WTC11 (cell line): ENCODE data around the gene FAM89B. TPM values are rescaled to one million over a fixed set of nuclear protein-coding genes. Genes with fewer than 3 reads are reported as not detected.

Experiments used
- ATF3 ChIP-seq: sonication (generic); formaldehyde crosslinking; conservative IDR thresholded peaks from 2 replicates; pipeline ENCODE4 v1.8.1; 2022; ENCODE audit warnings: mild to moderate bottlenecking, missing genetic modification reagents
- ATF6 ChIP-seq: sonication (generic); formaldehyde crosslinking; IDR thresholded peaks from 2 replicates; pipeline ENCODE4 v1.8.1; 2023; ENCODE audit warnings: mild to moderate bottlenecking, missing genetic modification reagents
- CREB1 ChIP-seq: sonication (generic); formaldehyde crosslinking; IDR thresholded peaks from 2 replicates; pipeline ENCODE4 v1.8.0; 2023; ENCODE audit warnings: mild to moderate bottlenecking, missing genetic modification reagents
- EMX1 ChIP-seq: fragments of 250-450 bp; sonication (Bioruptor Pico); IDR thresholded peaks from 2 replicates; pipeline ENCODE4 v1.8.0; 2021; ENCODE audit warnings: mild to moderate bottlenecking
- ETV6 ChIP-seq: sonication (generic); formaldehyde crosslinking; IDR thresholded peaks from 2 replicates; pipeline ENCODE4 v1.8.1; 2022; ENCODE audit warnings: mild to moderate bottlenecking, missing genetic modification reagents
- FOXJ3 ChIP-seq: sonication (generic); formaldehyde crosslinking; IDR thresholded peaks from 2 replicates; pipeline ENCODE4 v1.9.0; 2021; ENCODE audit warnings: missing genetic modification reagents, mild to moderate bottlenecking, borderline replicate concordance
- GRHL2 ChIP-seq: fragments of 250-450 bp; sonication (Bioruptor Pico); IDR thresholded peaks from 2 replicates; pipeline ENCODE4 v1.8.0; 2022; ENCODE audit warnings: mild to moderate bottlenecking, moderate library complexity; ENCODE audit not compliant: insufficient replicate concordance, severe bottlenecking
- KAT7 ChIP-seq: sonication (generic); formaldehyde crosslinking; IDR thresholded peaks from 2 replicates; pipeline ENCODE4 v1.8.1; 2023; ENCODE audit warnings: missing genetic modification reagents, mild to moderate bottlenecking, borderline replicate concordance
- NR3C1 ChIP-seq: sonication (generic); formaldehyde crosslinking; conservative IDR thresholded peaks from 2 replicates; pipeline ENCODE4 v1.8.1; 2023; ENCODE audit warnings: low read depth, mild to moderate bottlenecking, missing genetic modification reagents
- OVOL2 ChIP-seq: fragments of 250-450 bp; sonication (Bioruptor Pico); IDR thresholded peaks from 2 replicates; pipeline ENCODE4 v1.9.0; 2021; ENCODE audit warnings: mild to moderate bottlenecking, borderline replicate concordance
- PREB ChIP-seq: sonication (generic); formaldehyde crosslinking; IDR thresholded peaks from 2 replicates; pipeline ENCODE4 v1.8.1; 2022; ENCODE audit warnings: mild to moderate bottlenecking, missing genetic modification reagents, moderate library complexity, borderline replicate concordance
- PRRX2 ChIP-seq: fragments of 250-450 bp; sonication (Bioruptor Pico); IDR thresholded peaks from 2 replicates; pipeline ENCODE4 v1.8.0; 2021; ENCODE audit warnings: mild to moderate bottlenecking
- RORB ChIP-seq: fragments of 250-450 bp; sonication (Bioruptor Pico); IDR thresholded peaks from 2 replicates; pipeline ENCODE4 v1.9.0; 2021; ENCODE audit warnings: mild to moderate bottlenecking
- SMAD3 ChIP-seq: sonication (generic); formaldehyde crosslinking; IDR thresholded peaks from 2 replicates; pipeline ENCODE4 v1.8.0; 2022; ENCODE audit warnings: missing genetic modification reagents, mild to moderate bottlenecking, borderline replicate concordance
- SMAD4 ChIP-seq: sonication (generic); formaldehyde crosslinking; IDR thresholded peaks from 2 replicates; pipeline ENCODE4 v1.8.0; 2022; ENCODE audit warnings: mild to moderate bottlenecking, missing genetic modification reagents
- STAT6 ChIP-seq: sonication (generic); formaldehyde crosslinking; conservative IDR thresholded peaks from 2 replicates; pipeline ENCODE4 v1.8.1; 2023; ENCODE audit warnings: mild to moderate bottlenecking, low read depth, missing genetic modification reagents, moderate library complexity
- USF2 ChIP-seq: sonication (generic); formaldehyde crosslinking; IDR thresholded peaks from 2 replicates; pipeline ENCODE4 v1.8.1; 2023; ENCODE audit warnings: mild to moderate bottlenecking, missing genetic modification reagents, moderate library complexity
- ZBTB21 ChIP-seq: sonication (generic); formaldehyde crosslinking; IDR thresholded peaks from 2 replicates; pipeline ENCODE4 v1.8.1; 2023; ENCODE audit warnings: mild to moderate bottlenecking, missing genetic modification reagents, borderline replicate concordance
- ZBTB43 ChIP-seq: sonication (generic); formaldehyde crosslinking; IDR thresholded peaks from 2 replicates; pipeline ENCODE4 v1.8.1; 2023; ENCODE audit warnings: mild to moderate bottlenecking, missing genetic modification reagents
- ZMAT4 ChIP-seq: fragments of 250-450 bp; sonication (Bioruptor Pico); IDR thresholded peaks from 2 replicates; pipeline ENCODE4 v1.9.0; 2021; ENCODE audit warnings: mild to moderate bottlenecking
- ZNF121 ChIP-seq: sonication (generic); formaldehyde crosslinking; IDR thresholded peaks from 2 replicates; pipeline ENCODE4 v1.8.0; 2023; ENCODE audit warnings: missing genetic modification reagents
- ZNF232 ChIP-seq: sonication (generic); formaldehyde crosslinking; IDR thresholded peaks from 2 replicates; pipeline ENCODE4 v1.8.0; 2022; ENCODE audit warnings: mild to moderate bottlenecking, missing genetic modification reagents
- ZNF532 ChIP-seq: fragments of 250-450 bp; sonication (Bioruptor Pico); IDR thresholded peaks from 2 replicates; pipeline ENCODE4 v1.9.0; 2021; ENCODE audit warnings: mild to moderate bottlenecking, borderline replicate concordance
- total RNA-seq: library from RNA; stranded (reverse); gene quantifications from 3 replicates; pipeline ENCODE4 v1.2.3, GENCODE V29; 2021

FAM89B gene
- total RNA-seq, 1 experiment from 2014 or later = 13.3 TPM

- peak; percentile 67 for TF ChIP-seq USF2 (CRISPR knock-in tag)
- TF ChIP-seq PRRX2 (CRISPR knock-in tag) = no peak
- TF ChIP-seq ATF6 (CRISPR knock-in tag) = 0 out of 2 replicates have a peak, but pooled peaks have one; percentile 68
- peak; percentile 96 for TF ChIP-seq ZBTB21 (CRISPR knock-in tag)
- peak; percentile 98 for TF ChIP-seq SMAD3 (CRISPR knock-in tag)
- TF ChIP-seq ZBTB43 (CRISPR knock-in tag) = peak; percentile 97
- TF ChIP-seq ZMAT4 (CRISPR knock-in tag) = no peak
- peak; percentile 99 for TF ChIP-seq ZNF232 (CRISPR knock-in tag)
- 0 out of 2 replicates have a peak, but pooled peaks have one; percentile 40 for TF ChIP-seq FOXJ3
- no peak; the same call in 1 of the 2 replicates for TF ChIP-seq KAT7 (CRISPR knock-in tag)
- TF ChIP-seq ATF3 (CRISPR knock-in tag) = peak; percentile 84
- no peak for TF ChIP-seq STAT6 (CRISPR knock-in tag)
- TF ChIP-seq PREB (CRISPR knock-in tag) = 0 out of 2 replicates have a peak, but pooled peaks have one; percentile 62
- TF ChIP-seq EMX1 = no peak
- no peak for TF ChIP-seq RORB (CRISPR knock-in tag)
- no peak for TF ChIP-seq ZNF532 (CRISPR knock-in tag)
- peak; percentile 98 for TF ChIP-seq CREB1 (CRISPR knock-in tag)
- 0 out of 2 replicates have a peak, but pooled peaks have one; percentile 20 for TF ChIP-seq SMAD4 (CRISPR knock-in tag)
- TF ChIP-seq GRHL2 (CRISPR knock-in tag) = no peak
- TF ChIP-seq ETV6 (CRISPR knock-in tag) = peak; percentile 99
- no peak for TF ChIP-seq OVOL2 (CRISPR knock-in tag)
- no peak for TF ChIP-seq ZNF121
- TF ChIP-seq NR3C1 (CRISPR knock-in tag) = peak; percentile 95; the same call in 1 of the 2 replicates
These were observed 34.7 kb downstream of the FAM89B start (continued) for GRCh38 chr11:65606876-65607613.
